Stimulated activated naive CD8-positive, alpha-beta T cell treated with anti-CD3 and anti-CD28 coated beads, Interleukin-15, Interleukin-2, amounts not matched to agents 100 U/mL and 50 U/mL, for 24 hours (primary cell): Measurements from ENCODE around the gene AUTS2.
"Not testable (repeated sequence)": the region's sequence is repeated elsewhere in the genome, so short reads cannot be mapped to it uniquely, and the experiment has no call there.

Experiments
- ATAC-seq: fragments of 150-1000 bp; cut with Tn5 transposase; one replicate; pipeline ENCODE4 v1.10.0; 2021
- DNase-seq: peaks from one replicate; pipeline ENCODE4 v3.0.0; 2021

Gene AUTS2

GRCh38 chr7:70353330-70353945 lies 755.2 kb downstream of the AUTS2 start:
- ATAC-seq: no peak
- no peak for DNase-seq

- DNase-seq: no peak
- ATAC-seq: no peak
Measured at GRCh38 chr7:70353946-70354335, 755.7 kb downstream of the AUTS2 start.

DNA sequence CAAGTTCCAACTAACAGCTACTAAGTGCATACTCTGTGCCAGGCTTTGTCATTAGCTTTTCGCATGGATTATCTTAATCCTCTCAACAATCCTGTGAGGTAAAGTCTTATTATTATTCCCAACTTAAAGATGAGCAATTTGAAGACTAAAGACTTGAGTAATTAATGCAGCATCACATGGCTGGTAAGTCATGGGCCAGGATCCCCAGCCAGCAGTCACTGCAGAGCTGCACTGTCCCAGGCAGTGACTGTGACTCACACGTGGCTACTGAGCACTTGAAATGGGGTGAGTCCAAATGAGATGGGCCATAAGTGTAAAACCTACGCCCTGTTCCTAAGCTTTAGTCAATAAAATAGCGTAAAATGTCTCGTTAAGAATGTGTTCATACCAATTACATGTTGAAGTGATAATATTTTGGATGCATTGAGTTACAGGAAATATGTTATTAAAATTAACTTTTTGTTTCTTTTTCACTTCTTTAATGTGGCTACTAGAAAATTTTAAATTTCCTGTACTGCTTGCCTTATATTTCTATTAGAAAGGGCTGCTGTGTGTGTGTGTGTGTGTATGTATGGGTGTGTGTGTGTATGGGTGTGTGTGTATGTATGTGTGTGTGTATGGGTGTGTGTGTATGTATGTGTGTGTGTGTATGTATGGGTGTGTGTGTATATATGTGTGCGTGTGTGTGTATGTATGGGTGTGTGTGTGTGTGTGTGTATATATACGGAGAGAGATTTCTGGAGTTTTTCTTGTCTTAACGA lies 756.3 kb downstream of the AUTS2 start:
- ATAC-seq: peak; percentile 52
- DNase-seq: no peak

DNA sequence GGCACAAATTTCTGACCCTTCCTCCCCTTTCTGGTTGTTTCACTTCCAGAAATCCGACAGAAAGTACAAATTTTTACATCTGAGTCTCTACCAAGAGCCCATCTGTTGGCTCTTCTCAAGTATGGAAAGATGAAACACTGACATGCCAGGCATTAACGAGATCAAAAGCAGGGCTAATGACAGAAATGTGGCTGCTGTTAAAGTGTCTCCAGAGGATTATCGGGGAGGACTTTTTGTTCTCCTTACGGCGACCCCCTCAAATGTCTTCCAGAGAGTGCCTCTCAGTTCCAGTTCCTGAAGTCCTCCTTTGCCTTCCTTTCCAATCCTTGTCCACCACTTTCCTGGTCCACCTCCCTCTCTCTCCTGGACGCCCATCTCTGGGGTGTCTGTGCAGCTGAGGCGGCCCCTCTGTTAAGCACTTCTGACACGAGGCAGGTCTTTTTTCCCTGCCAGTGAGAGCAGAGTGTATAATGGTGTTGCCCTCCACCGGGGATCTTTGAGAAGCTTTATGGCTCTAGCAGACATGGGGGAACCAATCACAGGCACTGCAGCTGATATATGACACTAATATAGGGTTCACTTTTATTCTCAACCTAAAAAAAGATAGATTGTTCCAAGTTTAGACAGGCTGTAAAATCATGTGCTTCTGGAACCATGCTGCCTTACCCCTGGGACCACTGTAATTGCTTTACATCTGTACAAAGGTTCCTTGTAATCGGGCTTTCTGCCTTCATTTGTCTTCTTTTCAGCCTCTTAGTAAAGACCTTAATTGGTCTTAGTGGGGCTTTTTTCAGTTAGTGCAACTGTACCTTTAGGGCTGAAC lies 757.1 kb downstream of the AUTS2 start:
- no peak for ATAC-seq
- no peak for DNase-seq

DNA sequence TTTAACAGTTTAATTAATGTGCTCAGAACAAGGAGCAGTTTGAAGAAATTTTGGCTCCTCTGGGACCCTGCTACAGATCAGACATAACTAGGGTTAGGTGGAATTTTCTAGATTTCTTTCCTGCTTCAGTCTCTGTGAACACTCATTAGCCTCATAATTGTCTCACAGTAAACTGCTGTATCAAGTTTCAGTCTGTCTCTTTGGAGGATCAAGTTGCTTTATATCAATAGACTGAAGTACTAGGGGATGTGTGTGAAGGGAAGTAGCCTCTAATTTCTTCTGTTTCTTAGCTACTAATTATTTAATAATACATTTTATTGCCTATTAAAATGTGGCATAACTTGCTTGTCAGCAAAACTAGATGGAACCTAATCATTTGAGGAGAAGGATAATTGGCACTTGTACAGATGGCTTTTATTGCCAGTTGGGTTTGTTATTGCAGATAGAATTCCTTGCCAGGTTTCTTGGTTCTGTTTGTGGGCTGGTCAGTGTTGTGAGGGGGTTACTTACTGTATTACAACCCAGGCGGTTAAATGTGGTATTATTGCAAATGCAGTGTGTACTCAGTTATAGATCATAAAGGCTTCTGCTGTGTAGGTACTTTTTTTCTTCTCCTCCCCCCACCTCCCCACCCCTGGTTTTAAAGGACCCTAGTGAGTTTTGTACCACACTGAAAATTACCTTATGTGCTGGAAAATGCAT lies 758.0 kb downstream of the AUTS2 start:
- no peak for ATAC-seq
- no peak for DNase-seq

DNA sequence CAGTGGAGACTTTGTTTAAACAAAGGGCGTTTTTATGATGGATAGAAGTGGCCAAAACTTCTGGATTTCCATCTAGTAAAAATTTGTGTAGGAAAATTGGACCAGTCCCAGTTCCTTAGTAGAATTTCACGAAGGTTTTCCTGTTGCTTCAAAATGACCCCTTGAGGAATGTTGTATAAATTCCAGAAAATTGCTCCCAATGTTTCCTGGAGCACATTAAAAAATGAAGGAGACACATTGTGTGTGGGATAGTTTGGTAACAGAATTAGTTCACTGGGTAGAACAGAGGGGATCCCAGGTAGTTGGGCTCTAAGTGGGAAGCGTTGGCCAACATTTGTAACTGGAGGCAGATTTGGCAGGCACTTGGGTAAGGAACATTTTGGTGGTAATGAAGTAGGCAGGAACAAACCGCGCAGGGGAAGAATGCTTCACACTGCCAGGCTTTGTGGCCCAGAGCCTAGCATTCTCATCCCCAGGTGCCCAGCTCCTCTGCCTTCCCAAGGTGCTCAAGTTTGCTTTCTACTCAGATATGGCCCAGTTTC lies 758.6 kb downstream of the AUTS2 start:
- ATAC-seq: no peak

GRCh38 chr7:70360557-70360956 lies 762.3 kb downstream of the AUTS2 start:
- ATAC-seq: no peak

More for the DNA sequence above, 758.6 kb downstream of the AUTS2 start:
- DNase-seq: no peak

DNA sequence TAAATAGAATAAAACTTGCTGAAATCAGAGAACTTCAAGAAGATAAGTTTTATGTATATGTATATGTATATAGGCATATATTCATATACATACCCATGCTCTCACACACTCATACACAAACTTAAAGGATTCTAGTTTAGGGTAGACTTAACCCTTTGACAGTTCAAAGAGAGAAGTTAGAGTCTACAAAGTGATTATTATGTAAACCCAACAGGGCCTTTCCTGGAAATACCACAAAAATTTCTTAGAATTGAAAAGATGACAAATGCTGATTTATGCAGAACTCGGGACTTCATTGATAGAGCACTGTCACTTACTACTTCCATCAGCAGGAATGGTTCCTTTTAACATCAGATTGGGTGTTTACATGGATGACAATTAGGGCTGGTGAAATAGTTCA lies 763.5 kb downstream of the AUTS2 start:
- DNase-seq: no peak
- ATAC-seq: no peak

More at GRCh38 chr7:70360557-70360956, 762.3 kb downstream of the AUTS2 start:
- no peak for DNase-seq

DNA sequence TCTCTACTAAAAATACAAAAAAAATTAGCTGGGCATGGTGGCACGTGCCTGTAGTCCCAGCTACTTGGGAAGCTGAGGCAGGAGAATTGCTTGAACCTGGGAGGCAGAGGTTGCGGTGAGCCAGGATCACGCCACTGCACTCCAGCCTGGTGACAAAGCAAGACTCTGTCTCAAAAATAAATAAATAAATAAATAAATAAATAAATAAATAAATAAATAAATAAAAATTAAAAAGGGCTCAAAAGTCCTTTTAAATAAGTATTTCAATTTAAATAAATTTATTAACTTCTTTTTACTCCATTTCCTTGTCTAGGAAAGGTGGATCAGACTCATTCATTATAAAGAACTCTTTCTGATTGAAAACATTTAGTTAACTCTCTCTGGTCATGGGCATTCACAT lies 766.1 kb downstream of the AUTS2 start:
- DNase-seq, ATAC-seq: not testable (repeated sequence)

GRCh38 chr7:70371652-70372051 lies 773.4 kb downstream of the AUTS2 start:
- ATAC-seq: no peak
- DNase-seq: no peak

DNA sequence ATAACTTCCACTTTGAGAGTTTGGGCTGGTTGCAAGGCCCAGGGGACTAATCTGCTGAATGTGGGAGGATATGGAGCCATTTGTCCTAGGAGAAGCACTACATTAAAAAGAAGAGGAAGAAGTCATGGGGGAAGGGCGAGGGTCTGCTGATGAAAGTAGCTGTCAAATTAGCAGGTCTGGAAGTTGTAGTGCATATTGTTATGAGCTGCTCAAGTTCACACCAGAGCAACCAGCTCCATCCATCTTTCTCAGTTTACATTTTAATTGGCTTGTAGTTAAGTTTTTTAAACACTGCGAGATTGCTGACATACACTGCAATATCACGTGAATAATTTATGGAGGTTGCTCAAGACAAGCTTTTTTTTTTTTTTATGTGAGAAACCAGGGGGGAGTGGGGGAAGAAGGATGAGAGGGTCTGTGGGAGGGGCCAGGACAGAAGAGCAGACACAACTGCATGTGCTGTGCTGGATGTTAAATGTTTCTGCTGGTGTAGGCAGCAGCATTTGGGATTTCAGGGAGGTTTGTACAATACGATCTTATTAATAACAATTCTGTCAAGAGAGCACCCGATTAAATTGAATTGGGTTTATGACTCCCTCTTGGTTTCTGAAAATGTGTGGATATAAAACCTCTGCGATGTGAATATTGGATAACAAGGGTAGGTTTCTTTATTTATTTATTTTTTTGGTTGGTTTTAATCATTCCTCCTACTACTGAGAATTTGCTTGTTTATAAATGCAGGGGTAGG lies 774.7 kb downstream of the AUTS2 start:
- no peak for ATAC-seq

DNA sequence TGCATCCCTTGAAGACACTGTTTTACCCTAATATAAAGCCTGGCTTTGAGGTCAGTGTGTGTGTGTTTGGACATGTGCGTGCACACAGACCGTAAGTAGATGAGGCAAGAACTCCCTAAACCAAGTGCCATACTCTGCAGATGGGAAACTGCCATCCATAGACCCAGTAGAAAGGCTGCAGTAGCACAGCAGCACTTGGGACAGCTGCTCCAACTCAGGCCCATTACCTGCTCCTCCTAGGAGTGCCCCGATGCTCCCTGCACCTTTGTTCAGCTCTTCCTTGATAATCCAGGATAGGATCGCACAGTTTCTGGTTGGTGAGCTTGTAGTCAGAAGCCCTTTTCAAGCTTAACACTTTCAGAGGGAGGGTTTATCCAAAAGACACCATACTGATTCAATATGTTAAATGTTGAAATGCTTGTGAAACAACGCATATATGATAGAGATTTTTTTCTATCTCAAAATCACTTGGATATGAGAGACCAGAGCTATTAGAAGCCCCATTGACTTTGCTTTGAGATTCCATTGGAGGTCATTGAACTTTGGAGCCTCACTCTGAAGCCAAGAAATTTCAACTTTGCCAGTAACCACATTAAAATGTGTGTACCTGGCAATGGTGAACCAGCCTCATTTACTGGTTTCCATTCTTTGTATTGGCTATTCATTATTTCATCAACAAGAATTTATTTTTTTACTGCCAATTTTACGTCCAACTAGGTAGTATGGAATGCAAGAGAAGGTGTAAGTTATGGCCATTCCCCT lies 776.7 kb downstream of the AUTS2 start:
- DNase-seq (no peak), ATAC-seq (no peak)

More for the DNA sequence above, 774.7 kb downstream of the AUTS2 start:
- DNase-seq: no peak

DNA sequence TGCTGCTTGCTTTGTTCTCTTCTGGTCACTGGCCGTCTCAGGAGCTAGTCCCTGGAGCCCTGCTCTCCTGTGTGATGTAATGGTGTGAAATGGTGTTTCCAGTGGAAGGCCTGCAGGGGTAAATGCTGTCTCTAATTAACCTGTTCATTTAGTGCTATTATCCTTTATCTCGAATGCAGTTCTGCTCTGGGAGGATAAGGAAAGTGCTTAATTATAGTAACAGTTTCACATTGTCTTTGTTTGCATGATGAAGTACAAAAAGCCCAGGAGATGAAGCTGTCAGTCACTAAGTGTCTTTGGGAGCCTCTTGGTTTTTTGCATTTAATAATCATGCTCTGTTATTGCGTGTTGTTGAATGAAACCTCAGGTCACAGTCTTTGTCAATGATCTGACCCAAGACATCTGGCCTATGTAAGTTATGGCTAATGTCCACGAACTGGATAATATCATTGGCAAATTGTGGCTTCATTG lies 778.3 kb downstream of the AUTS2 start:
- ATAC-seq: no peak

GRCh38 chr7:70377957-70378356 lies 779.7 kb downstream of the AUTS2 start:
- DNase-seq (no peak), ATAC-seq (no peak)

More for the DNA sequence above, 778.3 kb downstream of the AUTS2 start:
- no peak for DNase-seq

DNA sequence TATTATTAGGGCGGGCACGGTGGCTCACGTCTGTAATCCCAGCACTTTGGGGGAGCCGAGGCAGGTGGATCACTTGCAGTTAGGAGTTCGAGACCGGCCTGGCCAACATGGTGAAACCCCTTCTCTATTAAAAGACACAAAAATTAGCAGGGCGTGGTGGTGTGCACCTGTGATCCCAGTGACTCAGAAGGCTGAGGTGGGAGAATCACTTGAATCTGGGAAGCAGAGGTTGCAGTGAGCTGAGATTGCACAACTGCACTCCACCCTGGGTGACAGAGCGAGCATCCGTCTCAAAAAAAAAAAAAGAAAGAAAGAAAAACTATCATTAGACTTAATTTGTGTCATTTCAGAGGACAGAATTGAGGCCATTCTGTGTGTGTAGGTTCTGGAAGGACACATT lies 780.9 kb downstream of the AUTS2 start:
- no peak for DNase-seq
- no peak for ATAC-seq

DNA sequence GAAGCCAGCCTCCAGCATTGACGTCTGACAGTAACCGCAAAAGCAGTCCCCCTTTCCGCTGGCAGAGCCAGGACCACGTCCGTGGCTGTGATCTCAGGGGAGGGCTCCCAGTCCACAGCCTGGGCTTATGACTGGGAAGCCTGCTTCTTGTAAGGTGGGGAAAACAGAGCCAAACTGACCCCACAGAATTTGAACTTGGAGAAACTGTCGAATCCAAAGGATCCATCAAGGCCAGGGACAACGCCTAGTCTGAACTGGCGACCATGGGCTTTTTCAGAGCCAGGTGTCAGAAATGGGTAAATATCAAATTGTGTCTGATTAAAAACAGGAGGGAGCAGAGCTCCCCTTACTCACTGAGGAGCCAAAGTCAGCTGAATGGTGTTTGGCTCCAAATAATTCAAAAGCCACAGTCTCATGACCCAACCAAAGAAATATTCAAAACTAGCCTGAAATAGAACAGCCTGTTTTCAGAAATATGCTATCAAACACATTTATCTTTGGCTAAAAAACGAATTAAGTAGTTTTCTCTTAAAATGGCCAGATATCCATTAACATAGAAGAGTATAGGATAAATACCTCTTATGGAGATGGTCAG lies 782.2 kb downstream of the AUTS2 start:
- DNase-seq: no peak
- ATAC-seq: no peak

DNA sequence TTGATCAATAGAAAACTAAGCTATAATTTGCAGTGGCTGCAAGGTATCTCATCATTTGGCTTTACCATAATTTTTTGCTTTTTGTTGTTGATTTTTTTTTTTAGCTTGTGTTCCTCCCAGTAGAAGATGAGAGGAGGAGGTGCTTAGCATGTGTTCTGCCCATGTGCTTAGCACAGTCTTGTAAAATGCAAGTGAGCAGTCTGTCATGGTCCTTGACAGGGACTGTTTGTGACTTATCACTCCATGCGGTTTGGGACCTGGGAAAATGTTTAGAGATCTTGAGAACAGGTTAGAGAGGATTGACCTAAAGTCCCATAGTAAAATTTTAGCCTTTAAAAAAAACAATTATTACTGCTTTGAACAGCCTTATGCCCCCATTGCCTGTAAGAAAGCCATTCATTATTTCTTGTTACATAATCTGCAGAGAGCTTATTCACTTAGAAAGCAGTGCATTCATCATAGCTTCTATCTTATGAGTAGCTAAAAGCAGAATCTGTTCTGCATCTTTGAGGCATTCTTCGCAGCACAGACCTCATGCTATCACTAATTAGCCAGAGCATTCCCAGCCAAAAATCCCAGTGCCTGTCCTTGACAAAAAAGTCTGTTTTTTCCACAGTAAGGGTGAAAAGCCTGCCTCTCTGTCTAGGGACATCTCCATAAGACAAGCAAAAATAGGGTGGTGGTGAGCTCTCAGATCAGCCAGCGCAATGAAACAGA lies 784.9 kb downstream of the AUTS2 start:
- ATAC-seq: no peak

GRCh38 chr7:70384024-70384423 lies 785.7 kb downstream of the AUTS2 start:
- ATAC-seq (no peak), DNase-seq (no peak)

More for the DNA sequence above, 784.9 kb downstream of the AUTS2 start:
- no peak for DNase-seq

DNA sequence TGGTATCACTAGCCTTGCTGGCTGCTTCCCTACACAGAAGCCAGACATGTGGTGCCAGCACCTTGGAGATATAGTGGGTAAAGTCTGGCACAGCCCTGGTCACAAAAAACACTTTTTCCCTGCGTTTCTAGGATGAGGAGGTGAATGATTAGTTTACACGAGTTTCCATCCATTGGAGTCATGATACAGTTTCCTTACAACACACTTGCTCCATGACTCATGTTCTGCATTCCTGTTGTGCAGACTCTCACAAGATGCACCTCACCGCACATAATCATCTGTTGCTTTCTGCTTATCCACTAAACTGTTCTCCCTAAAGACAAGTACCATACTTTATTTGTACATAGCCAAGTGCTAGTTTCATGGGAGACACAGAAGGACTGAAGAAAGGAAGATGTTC lies 786.6 kb downstream of the AUTS2 start:
- no peak for ATAC-seq
- no peak for DNase-seq
